SK-N-MC (cell line): ENCODE results near the gene IFITM2.
A peak's percentile ranks its signal among the peaks of the same experiment; 100 is the strongest.
"Not testable (repeated sequence)": the region's sequence is repeated elsewhere in the genome, so short reads cannot be mapped to it uniquely, and the experiment has no call there.

ENCODE experiments used
- DNase-seq: peaks from one replicate; pipeline ENCODE4 v3.0.0-alpha.2; 2011; ENCODE audit warnings: low read depth, low spot score
- H3K27ac ChIP-seq: fragments of 200-600 bp; sonication (generic); 2 replicates; pipeline ENCODE4 v1.5.1; 2016; ENCODE audit warnings: mixed run types
- H3K36me3 ChIP-seq: fragments of 200-600 bp; sonication (generic); 2 replicates; pipeline ENCODE4 v1.6.1; 2017; ENCODE audit warnings: antibody characterized with exemption, low read length, mixed read lengths; ENCODE audit not compliant: insufficient read depth
- H3K4me3 ChIP-seq: fragments of 200-600 bp; sonication (generic); 2 replicates; pipeline ENCODE4 v1.5.1; 2016
- H3K9ac ChIP-seq: fragments of 200-600 bp; sonication (generic); 2 replicates; pipeline ENCODE4 v1.8.0; 2017; ENCODE audit warnings: mixed run types, mixed read lengths; ENCODE audit not compliant: insufficient read length
- H3K9me3 ChIP-seq: fragments of 200-600 bp; sonication (generic); 2 replicates; pipeline ENCODE4 v1.6.1; 2017; ENCODE audit warnings: low read depth, mild to moderate bottlenecking, antibody characterized with exemption, low read length, moderate library complexity, mixed read lengths
- EZH2 ChIP-seq: fragments of 200-600 bp; sonication (generic); IDR thresholded peaks from one replicate; pipeline ENCODE4 v1.6.1; 2017; ENCODE audit warnings: antibody characterized with exemption
- FOXP2 ChIP-seq: optimal IDR thresholded peaks from 2 replicates; pipeline ENCODE3; 2011; ENCODE audit warnings: mild to moderate bottlenecking, moderate library complexity; ENCODE audit not compliant: insufficient read depth; ENCODE audit errors: extremely low read length, control extremely low read depth
- POLR2AphosphoS5 ChIP-seq: IDR thresholded peaks from 2 replicates; pipeline ENCODE4 v1.6.1; 2012; ENCODE audit warnings: mild to moderate bottlenecking, low read depth, low read length, borderline replicate concordance

The IFITM2 gene

GRCh38 chr11:285021-285893, 22.4 kb upstream of the IFITM2 start:
- no peak for DNase-seq
- Histone ChIP-seq H3K36me3 (no peaks in the 10 kb centered on the region), H3K4me3 (no peak overlapping the region), H3K9ac (no peak overlapping the region), H3K27ac (no peak overlapping the region), H3K9me3 (no peaks in the 10 kb centered on the region)
- no peak for TF ChIP-seq POLR2AphosphoS5
- no peak for TF ChIP-seq FOXP2
- no peak for TF ChIP-seq EZH2

DNA sequence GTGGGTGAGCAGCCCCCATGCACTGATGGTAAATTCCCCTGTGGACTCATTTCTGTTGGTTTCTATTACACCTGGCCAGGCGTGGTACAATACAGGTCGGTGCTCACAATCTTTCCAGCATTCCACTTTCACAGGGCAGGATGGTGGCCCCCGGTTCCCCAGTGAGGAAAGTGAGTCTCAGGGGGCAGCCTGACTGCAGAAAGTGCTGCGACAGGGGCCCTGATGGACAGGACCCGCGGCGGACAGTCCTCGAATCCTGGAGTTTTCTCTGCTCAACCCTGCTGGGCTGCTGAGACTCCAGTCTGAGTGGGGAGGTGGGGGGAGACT, 21.8 kb upstream of the IFITM2 start:
- H3K9me3 ChIP-seq, result no peaks in the 10 kb centered on the region
- H3K36me3 ChIP-seq, result no peaks in the 10 kb centered on the region
- H3K4me3 ChIP-seq, result no peak overlapping the region
- TF ChIP-seq EZH2 (no peak), POLR2AphosphoS5 (no peak), FOXP2 (no peak)
- no peak for DNase-seq
- H3K27ac ChIP-seq, result no peak overlapping the region
- H3K9ac ChIP-seq, result no peak overlapping the region

- DNase-seq, H3K9ac ChIP-seq, H3K9me3 ChIP-seq, H3K4me3 ChIP-seq, H3K36me3 ChIP-seq, H3K27ac ChIP-seq: not testable (repeated sequence)
Observed at GRCh38 chr11:286977-287820, 20.4 kb upstream of the IFITM2 start.

GRCh38 chr11:287821-288477, 19.7 kb upstream of the IFITM2 start:
- H3K27ac ChIP-seq, result no peak overlapping the region
- H3K4me3 ChIP-seq, result peak overlapping the region; percentile 75
- no peaks in the 10 kb centered on the region for H3K36me3 ChIP-seq
- peak overlapping the region; percentile 67 for H3K9ac ChIP-seq
- no peaks in the 10 kb centered on the region for H3K9me3 ChIP-seq
- TF ChIP-seq EZH2 (no peak), POLR2AphosphoS5 (no peak), FOXP2 (no peak)
- no peak for DNase-seq

- no peaks in the 10 kb centered on the region for H3K9me3 ChIP-seq
- peak within 1 kb of the TSS; percentile 68 for H3K9ac ChIP-seq
- H3K27ac ChIP-seq, result no peak within 1 kb of the TSS
- H3K36me3 ChIP-seq, result no peaks in the 10 kb centered on the region; the same call in 1 of the 2 replicates
- TF ChIP-seq POLR2AphosphoS5 (no peak; the same call in 1 of the 2 replicates), EZH2 (no peak), FOXP2 (no peak)
- DNase-seq, result no peak
- peak within 1 kb of the TSS; percentile 75 for H3K4me3 ChIP-seq
Observed at GRCh38 chr11:288478-289397, 18.9 kb upstream of the IFITM2 start, which contains the start of gene PGGHG. PGGHG (plus strand) TSS chr11:289126; CDS start chr11:289817, 691 bp downstream.

- no peak for DNase-seq
- peak overlapping the region; percentile 75 for H3K4me3 ChIP-seq
- H3K9me3 ChIP-seq, result no peaks in the 10 kb centered on the region
- TF ChIP-seq FOXP2 (no peak), EZH2 (no peak)
- H3K36me3 ChIP-seq, result no peaks in the 10 kb centered on the region; the same call in 1 of the 2 replicates
- peak overlapping the region; percentile 68 for H3K9ac ChIP-seq
- no peak overlapping the region for H3K27ac ChIP-seq
Observed at GRCh38 chr11:289398-289711, 18.3 kb upstream of the IFITM2 start.

GRCh38 chr11:289712-290620, 17.6 kb upstream of the IFITM2 start:
- DNase-seq, result no peak
- Histone ChIP-seq H3K27ac (no peak overlapping the region), H3K4me3 (peak overlapping the region; percentile 75), H3K9ac (peak overlapping the region; percentile 68), H3K36me3 (no peaks in the 10 kb centered on the region; the same call in 1 of the 2 replicates), H3K9me3 (no peaks in the 10 kb centered on the region)
- no peak for TF ChIP-seq EZH2
